Measurements from ENCODE around the gene OR6M1. TPM values are rescaled to one million over a fixed set of nuclear protein-coding genes. Genes with fewer than 3 reads are reported as not detected.

Gene OR6M1
- total RNA-seq, 1 donor from 2014 or later: not detected

DNA sequence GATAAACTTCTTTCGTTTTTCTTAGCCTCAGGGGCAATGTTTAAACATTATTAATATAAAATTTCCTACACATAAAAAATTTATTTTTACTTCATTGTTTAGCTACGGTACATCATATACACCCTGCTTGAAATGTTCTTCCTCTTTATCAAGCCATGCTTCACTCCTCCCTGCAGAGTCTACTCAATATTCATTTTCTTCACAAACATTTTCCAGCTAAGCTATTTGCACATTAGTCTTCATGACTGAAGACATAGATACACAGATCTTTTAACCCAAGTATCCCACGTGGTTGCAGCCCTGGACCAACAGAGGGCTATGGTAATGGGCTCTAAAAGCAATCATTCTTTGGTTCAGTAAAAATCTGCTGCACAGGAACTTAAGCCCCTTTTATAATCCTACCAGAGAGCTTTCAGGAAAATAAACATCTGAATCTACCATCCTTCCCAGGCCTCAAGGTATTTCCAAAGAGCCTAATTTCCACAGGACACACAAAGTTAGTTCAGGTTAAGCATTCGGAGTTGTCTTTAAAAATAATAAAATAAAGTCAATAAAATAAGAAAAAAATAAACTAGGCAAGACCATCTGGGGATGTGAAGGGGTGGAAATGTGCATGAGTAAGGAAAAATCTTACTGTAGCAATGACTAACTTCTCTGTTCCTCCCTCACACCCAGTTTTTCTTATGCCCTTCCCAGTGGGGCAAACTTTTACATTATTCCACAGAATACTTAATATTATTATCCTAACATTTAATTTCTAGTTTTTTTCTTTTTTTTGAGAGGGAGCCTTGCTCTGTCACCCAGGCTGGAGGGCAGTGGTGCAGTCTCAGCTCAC lies 30.2 kb downstream of the OR6M1 start:
- DNase-seq (ENCODE audit: low read depth): no peak

DNA sequence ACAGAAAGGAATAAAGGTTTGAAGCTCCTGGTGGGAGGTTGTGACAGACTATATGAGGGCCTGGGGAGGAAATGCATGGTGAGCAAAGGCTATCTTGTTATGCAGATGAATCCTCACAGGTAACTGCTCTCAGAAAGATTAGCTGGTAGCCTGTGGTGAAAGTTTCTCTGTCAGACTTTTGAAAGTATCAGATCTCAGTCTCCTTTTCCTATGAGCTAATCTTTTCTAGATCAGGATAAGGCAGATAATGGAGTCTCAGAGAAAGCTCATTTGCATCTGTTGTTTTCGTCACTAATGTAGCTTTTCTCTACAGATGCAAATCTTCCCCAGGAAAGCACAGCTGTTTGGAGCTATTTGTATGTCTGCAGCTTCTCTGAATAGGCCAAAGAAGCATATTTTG lies 30.9 kb downstream of the OR6M1 start:
- no peak for DNase-seq (ENCODE audit: low read depth)

DNA sequence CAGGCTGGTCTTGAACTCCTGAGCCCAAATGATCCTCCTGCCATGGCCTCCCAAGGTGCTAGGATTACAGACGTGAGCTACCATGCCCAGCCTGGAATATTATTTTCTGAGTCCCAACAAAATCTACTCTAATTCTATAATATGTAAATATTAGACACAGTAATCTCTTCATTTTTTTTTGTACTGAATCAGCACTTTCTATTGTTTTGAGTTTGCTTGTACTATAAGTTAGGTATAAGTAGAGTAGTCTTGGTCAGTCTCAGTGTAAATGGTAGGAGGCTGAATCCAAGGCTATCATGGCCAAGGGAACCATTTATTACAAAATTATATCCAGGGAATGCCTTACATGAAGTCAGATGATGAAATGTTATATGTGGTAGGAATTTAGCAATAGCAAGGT lies 32.2 kb downstream of the OR6M1 start:
- no peak for DNase-seq (ENCODE audit: low read depth)

DNA sequence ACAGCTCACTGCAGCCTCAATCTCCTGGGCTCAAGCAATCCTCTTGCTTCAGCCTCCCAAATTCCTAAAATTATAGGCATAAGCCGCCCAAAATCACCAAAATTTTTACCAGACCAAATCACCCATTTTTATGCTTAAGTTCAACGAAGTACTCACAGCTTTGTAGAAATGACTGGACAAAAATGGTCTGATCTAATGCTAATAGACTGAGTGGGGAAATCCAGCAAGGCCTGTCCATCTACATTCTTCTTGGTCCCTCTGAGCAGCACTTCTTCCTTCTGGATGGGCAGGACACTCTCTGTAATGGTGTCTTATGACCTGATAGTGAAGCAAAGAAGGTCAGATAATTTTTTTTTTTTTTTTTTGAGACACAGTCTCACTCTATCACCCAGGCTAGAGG lies 33.1 kb downstream of the OR6M1 start:
- DNase-seq (ENCODE audit: low read depth): no peak

DNA sequence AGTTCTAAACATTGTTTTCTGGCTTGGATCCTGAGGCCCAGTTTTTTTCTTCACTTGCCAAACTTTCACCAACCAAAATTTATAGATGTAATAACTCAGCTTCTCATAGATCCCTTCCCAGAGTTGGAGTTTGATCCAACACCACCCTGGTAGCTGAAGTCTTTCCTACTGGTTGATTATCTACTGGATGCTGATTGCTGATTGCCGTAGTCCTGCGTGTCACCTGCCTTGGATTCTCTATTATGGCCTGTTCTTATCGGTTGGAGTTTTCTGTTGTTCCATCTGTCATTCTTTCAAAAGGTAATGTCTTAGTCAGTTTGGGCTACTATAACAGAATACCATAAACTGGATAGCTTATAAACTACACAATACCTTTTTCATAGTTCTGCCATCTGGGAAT lies 34.5 kb downstream of the OR6M1 start:
- DNase-seq (ENCODE audit: low read depth): no peak

DNA sequence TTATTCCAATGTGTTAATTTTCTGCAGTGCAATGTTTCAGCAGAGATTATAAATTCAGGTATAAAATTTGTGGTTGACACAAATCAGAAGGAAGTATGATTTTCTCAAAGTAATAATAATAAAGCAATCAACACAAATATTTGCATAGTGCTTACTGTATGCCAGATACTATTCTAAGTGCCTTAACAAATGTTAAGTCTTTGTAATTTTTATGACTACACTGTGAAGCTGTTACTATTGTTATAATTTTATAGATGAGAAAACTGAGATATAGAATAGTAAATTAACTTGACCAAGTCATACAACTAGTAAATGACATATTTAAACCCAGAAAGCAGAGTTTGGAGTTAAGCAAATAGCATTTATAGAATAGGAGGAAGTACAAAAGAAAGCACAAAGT lies 35.4 kb downstream of the OR6M1 start:
- no peak for DNase-seq (ENCODE audit: low read depth)

DNA sequence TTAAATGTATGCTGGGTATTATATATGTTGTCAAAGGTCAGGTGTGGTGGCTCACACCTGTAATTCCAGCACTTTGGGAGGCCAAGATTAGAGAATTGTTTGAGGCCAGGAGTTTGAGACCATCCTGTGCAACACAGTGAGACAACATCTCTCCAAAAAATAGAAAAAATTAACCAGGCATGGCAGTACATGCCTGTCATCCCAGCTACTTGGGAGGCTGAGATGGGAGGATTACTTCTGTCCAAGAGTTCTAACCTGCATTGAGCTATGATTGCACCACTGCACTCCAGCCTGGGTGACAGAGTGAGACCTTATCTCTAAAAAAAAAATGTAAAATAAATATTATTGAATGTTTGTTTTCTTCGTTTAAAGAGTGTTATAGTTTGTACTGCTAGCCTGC lies 40.5 kb downstream of the OR6M1 start:
- DNase-seq (ENCODE audit: low read depth): no peak

DNA sequence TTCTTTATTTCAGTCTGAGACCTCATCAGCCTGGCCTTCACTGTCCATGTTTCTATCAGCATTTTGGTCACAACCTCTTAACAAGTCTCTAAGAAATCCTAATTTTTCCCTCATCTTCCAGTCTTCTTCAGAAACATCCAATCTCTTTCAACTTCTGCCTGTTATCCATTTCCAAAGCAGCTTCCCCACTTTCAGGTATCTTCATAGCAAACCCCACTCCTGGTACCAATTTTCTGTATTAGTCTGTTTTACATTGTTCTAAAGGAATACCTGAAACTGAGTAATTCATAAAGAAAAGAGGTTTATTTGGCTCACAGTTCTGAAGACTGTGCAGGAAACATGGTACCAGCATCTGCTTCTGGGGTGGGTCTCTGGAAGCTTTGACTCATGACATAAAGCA lies 43.7 kb downstream of the OR6M1 start:
- DNase-seq (ENCODE audit: low read depth): no peak

DNA sequence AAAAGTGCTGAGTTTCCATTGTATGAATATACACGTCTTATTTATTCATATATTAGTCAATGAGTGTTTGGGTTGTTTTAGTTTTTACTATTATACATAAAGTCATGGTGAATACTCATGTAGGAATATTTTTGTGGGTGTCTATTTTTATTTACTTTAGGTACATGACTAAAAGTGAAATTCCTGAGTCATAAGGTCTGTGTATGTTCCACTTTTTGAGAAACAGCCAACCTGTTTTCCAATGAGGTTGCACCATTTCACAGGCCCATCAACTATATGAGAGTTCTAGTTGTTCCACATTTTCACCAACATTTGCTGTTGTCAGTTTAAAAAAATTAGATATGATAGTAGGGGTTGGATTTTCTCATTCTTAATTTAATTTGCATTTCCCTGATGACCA lies 45.3 kb downstream of the OR6M1 start:
- DNase-seq (ENCODE audit: low read depth): no peak

DNA sequence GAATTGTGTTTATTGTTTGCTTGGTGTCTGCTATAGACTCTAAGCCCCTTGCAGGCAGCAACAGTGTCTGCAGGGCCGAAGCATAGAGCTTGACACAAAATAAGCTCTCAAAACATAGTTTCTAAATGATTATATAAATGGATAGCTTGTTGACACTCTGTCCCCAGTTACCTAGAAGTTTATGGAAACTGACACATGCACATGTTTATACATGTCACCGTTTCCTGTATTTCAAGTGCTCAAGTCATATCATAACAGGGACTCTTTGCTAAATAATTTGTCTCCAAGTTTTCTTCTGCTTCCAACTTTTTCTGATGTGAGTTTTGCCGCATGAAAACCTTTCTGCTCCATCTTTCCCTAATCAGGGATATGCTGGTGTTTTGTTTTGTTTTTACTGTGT lies 48.2 kb downstream of the OR6M1 start:
- DNase-seq (ENCODE audit: low read depth): no peak

DNA sequence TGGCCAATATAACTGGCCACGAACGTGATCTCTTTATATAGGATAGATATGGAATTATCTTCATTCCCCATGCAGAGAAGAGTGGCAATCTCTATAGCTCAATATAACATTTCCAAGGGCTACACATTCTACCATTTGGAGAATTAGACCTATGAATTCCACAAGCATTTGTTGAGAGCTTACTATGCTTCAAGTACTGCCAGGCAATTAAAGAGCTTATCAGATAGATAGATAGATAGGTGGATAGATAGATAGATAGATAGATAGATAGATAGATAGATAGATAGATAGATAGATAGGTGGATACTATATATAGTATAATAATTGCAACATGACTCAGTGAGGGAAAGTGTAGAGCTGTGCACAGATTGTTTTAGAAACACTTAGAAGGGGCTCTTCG lies 50.3 kb downstream of the OR6M1 start:
- no peak for DNase-seq (ENCODE audit: low read depth)

Other genes starting within 250 kb of the OR6M1 start
- gene SCN3B, start 151.7 kb downstream of the OR6M1 start, total RNA-seq: 0.32 and 0.99 TPM in 2 replicates
- 7.0 and 10.1 TPM in 2 replicates for gene ZNF202, start 64.7 kb downstream of the OR6M1 start, total RNA-seq
- gene OR6X1, start 51.8 kb downstream of the OR6M1 start, total RNA-seq: not detected in 2 replicates
- gene TMEM225, start 79.3 kb upstream of the OR6M1 start, total RNA-seq: not detected in 2 replicates
- gene OR8D4, start 95.8 kb upstream of the OR6M1 start, total RNA-seq: not detected in 2 replicates
- not detected in 2 replicates for gene OR4D5, start 133.3 kb upstream of the OR6M1 start, total RNA-seq
- gene OR6T1, start 137.5 kb upstream of the OR6M1 start, total RNA-seq: not detected in 2 replicates
- not detected in 2 replicates for gene OR10S1, start 171.4 kb upstream of the OR6M1 start, total RNA-seq
- gene OR10G6, start 188.8 kb upstream of the OR6M1 start, total RNA-seq: not detected in 2 replicates
- gene OR10G4, start 206.6 kb upstream of the OR6M1 start, total RNA-seq: not detected in 2 replicates
- not detected in 2 replicates for gene OR10G9, start 216.7 kb upstream of the OR6M1 start, total RNA-seq
- not detected in 2 replicates for gene OR10G8, start 220.4 kb upstream of the OR6M1 start, total RNA-seq
- not detected in 2 replicates for gene OR10G7, start 235.0 kb upstream of the OR6M1 start, total RNA-seq